Activated T-cell treated with anti-CD3 and anti-CD28 coated beads for 48 hours (primary cell): ENCODE measurements around the gene VASN.

Source experiments
- DNase-seq: peaks from one replicate; pipeline ENCODE4 v3.0.0-alpha.2; 2020; ENCODE audit warnings: low read depth

The VASN gene

GRCh38 chr16:4354512-4355409, 16.9 kb upstream of the VASN start:
- DNase-seq: no peak

GRCh38 chr16:4356820-4357219, 14.8 kb upstream of the VASN start:
- no peak for DNase-seq

- no peak for DNase-seq
Observed at GRCh38 chr16:4358236-4358635, 13.4 kb upstream of the VASN start.

- DNase-seq: peak; percentile 59
Observed at GRCh38 chr16:4358831-4359561, 12.7 kb upstream of the VASN start.

- no peak for DNase-seq
Observed at GRCh38 chr16:4359914-4360313, 11.7 kb upstream of the VASN start.

- no peak for DNase-seq
Observed at GRCh38 chr16:4360538-4361021, 11.1 kb upstream of the VASN start.

GRCh38 chr16:4361033-4361943, 10.4 kb upstream of the VASN start:
- no peak for DNase-seq

GRCh38 chr16:4361944-4362311, 9.7 kb upstream of the VASN start:
- no peak for DNase-seq

GRCh38 chr16:4362476-4363135, 9.0 kb upstream of the VASN start:
- no peak for DNase-seq

GRCh38 chr16:4364196-4365013, 7.2 kb upstream of the VASN start:
- DNase-seq: no peak

- DNase-seq: no peak
Observed at GRCh38 chr16:4365014-4365406, 6.6 kb upstream of the VASN start.

- no peak for DNase-seq
Observed at GRCh38 chr16:4365615-4366014, 6.0 kb upstream of the VASN start.

- DNase-seq: no peak
Observed at GRCh38 chr16:4366016-4366415, 5.6 kb upstream of the VASN start.

GRCh38 chr16:4367393-4367856, 4.2 kb upstream of the VASN start:
- no peak for DNase-seq

GRCh38 chr16:4369007-4369733, 2.5 kb upstream of the VASN start:
- DNase-seq: no peak

GRCh38 chr16:4370151-4370550, 1.5 kb upstream of the VASN start:
- DNase-seq: no peak

GRCh38 chr16:4370570-4371356, 885 bp upstream of the VASN start:
- no peak for DNase-seq

- DNase-seq: peak; percentile 23
Observed at GRCh38 chr16:4372001-4372577, 441 bp downstream of the VASN start.
